VCaP (cell line): ENCODE data around the gene SSTR1.

Experiments used
- H3K27ac ChIP-seq: fragments of 450-650 bp; 2 replicates; pipeline ENCODE4 v1.5.1; 2017
- TF ChIP-seq, protein P1 (sequence below): fragments of 450-650 bp; conservative IDR thresholded peaks from 2 replicates; pipeline ENCODE4 v1.5.1; 2017; ENCODE audit warnings: mild to moderate bottlenecking, moderate library complexity

The SSTR1 gene

DNA sequence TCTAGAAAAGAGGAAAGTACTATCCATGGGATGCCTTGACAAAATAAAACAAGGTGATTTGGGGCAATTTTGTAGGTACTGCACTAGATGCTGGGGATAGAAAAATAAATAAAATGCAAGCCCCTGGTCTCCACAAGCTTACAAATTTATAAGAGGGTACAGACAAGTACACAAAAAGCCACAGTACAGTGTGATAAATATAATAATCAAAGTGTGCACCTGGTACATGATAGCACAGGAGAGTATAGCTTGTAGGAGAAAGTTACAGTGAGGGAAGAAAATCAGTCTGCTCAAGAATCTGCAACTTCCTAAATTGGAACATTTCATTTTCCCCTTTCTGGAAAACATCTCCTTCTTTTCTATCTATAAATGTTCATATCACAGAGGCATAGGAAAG, 3.0 kb upstream of the SSTR1 start:
- no peak overlapping the region for H3K27ac ChIP-seq
- TF ChIP-seq, protein P1, sequence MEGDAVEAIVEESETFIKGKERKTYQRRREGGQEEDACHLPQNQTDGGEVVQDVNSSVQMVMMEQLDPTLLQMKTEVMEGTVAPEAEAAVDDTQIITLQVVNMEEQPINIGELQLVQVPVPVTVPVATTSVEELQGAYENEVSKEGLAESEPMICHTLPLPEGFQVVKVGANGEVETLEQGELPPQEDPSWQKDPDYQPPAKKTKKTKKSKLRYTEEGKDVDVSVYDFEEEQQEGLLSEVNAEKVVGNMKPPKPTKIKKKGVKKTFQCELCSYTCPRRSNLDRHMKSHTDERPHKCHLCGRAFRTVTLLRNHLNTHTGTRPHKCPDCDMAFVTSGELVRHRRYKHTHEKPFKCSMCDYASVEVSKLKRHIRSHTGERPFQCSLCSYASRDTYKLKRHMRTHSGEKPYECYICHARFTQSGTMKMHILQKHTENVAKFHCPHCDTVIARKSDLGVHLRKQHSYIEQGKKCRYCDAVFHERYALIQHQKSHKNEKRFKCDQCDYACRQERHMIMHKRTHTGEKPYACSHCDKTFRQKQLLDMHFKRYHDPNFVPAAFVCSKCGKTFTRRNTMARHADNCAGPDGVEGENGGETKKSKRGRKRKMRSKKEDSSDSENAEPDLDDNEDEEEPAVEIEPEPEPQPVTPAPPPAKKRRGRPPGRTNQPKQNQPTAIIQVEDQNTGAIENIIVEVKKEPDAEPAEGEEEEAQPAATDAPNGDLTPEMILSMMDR: no peak

DNA sequence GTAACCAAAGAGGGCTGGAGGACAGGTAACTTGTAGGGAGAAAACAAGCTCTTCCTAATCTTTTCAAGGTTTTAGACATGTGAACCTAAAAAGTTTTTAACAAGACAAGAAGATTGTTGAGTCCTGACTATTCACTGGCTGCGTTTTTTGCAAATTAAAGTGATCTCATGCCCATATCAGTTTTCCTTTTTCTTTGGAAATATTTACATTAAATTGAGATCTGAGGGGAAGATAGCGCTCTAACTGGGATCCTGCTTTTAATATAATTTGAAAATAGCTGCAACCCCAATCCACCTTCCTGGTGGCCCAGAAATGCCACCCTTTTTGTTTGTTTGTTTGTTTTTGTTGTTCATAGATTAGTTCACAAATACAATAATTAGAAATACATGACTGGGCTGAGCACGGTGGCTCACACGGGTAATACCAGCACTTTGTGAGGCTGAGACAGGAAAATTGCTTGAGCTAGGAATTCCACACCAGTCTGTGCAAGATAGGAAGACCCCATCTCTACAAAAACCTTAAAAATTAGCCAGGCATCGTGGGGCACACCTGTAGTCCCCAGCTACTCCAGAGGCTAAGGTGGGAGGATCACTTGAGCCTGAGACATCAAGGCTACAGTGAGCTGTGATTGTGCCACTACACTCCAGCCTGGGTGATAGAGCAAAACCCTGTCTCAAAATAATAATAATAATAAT, 2.4 kb upstream of the SSTR1 start:
- TF ChIP-seq, protein P1: no peak
- no peak overlapping the region for H3K27ac ChIP-seq

DNA sequence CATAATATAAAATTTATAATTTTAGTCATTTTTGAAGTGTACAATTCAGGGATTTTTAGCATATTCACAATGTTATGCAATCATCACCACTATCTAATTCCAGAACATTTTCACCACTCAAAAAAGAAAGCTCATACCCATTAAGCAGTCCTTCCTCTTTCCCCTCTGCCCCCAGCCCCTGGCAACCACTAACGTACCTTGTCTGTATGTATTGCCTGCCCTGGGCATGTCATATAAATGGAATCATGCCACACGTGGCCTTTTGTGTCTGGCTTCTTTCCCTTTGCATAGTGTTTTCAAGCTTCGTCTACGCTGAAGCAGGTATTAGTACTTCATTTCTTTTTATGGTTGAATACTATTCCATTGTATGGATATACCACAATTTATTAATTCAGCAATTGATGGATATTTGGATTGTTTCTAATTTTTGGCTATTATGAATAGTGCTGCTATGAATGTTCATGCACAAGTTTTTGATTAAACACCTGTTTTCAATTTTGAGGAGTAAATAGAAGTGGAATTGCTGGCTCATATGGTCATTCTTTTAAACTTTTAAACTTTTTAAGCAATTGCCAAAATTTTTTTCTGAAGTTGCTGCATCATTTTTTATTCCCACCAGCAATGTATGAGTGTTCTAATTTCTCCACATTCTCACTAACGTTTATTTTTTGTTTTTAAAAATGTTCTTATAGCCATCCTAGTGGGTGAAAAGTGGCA, 1.6 kb upstream of the SSTR1 start:
- TF ChIP-seq, protein P1: no peak
- no peak overlapping the region for H3K27ac ChIP-seq

DNA sequence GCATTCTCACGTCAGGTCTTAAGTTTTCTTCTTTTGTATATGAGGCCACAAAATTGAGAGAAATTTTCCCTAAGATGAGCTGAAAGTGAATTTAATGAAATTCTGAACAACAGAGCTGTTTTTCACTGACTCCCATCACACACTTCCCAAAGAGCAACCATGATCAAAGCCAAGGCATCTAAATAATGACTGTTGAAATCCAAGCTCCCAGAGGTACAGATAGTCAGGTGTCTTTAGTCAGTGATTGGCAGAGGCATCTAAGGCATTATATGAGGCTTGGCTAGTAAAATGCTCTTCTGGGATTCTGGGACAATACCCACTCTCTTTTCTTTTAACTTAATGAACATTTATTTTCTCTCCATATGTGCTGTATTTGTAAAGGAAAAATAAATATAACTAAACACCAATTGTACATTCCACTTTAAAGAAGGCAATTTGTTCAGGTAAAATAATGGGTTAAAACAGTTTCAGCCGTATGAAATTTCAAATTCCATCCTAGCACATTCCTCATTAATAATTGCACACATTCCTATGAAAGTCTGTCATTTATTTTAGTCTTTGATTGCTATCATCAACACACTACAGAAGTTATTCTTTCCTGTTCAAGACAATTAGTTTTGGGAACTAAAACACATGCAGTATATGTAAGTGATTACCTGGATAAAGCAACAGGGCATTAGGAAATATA, 871 bp upstream of the SSTR1 start:
- TF ChIP-seq, protein P1: no peak
- peak overlapping the region; percentile 70 for H3K27ac ChIP-seq

DNA sequence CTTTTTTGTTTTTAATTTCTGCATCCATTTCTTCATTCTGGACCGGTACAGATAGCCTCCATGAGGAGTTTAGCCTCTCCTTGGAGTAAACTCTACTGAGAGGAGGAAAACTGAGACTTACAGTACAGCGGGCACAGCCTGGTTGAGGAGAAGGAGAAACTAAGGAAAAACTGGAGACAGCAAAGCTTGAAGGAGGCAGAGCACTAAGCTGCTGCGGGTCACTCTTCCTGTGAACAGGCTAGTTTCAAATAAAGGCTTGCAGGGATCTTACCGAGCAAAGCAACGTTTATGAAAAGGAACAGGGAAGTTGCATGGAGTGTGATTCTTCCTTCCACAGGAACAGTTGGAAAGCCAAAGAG, 348 bp upstream of the SSTR1 start:
- TF ChIP-seq, protein P1: no peak
- peak overlapping the region; percentile 70 for H3K27ac ChIP-seq

DNA sequence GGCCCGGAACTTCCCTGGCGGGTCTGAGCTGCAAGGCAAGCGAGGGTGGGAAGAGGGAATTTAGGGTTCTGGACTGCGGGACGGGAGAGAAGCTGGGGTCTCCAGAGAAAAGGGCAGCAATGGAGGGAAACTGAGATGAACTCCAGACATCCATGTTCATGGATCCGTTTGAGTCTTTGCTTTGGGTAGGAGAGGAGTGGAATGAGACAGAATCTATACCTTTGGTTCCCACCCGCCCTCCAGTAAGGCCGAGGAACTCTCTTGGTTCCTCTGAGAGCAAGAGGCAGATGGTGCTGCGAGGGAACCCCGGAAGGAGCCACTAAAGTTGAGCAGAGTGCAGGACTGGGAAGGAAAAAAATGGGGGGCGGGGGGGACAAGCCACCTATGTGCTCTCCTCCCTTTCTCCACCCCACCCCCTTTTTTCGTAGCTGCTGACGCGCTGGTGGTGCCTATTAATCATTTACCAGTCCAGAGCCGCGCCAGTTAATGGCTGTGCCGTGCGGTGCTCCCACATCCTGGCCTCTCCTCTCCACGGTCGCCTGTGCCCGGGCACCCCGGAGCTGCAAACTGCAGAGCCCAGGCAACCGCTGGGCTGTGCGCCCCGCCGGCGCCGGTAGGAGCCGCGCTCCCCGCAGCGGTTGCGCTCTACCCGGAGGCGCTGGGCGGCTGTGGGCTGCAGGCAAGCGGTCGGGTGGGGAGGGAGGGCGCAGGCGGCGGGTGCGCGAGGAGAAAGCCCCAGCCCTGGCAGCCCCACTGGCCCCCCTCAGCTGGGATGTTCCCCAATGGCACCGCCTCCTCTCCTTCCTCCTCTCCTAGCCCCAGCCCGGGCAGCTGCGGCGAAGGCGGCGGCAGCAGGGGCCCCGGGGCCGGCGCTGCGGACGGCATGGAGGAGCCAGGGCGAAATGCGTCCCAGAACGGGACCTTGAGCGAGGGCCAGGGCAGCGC, 1.2 kb downstream of the SSTR1 start:
- H3K27ac ChIP-seq: peak overlapping the region; percentile 70
- TF ChIP-seq, protein P1: peak; percentile 70
